G401 (cell line): ENCODE measurements around the gene VRK1. TPM values are rescaled to one million over a fixed set of nuclear protein-coding genes. Genes with fewer than 3 reads are reported as not detected.
"Not testable (repeated sequence)": the region's sequence is repeated elsewhere in the genome, so short reads cannot be mapped to it uniquely, and the experiment has no call there.

Experiments
- DNase-seq: peaks from one replicate; pipeline ENCODE4 v3.0.0-alpha.2; 2015; ENCODE audit warnings: low spot score
- in situ Hi-C: cut with HindIII; loops from 2 replicates; pipeline ENCODE4 v1.10.0; 2016; ENCODE audit warnings: low sequenced_read_pairs, mixed read lengths
- total RNA-seq: library from RNA; depleted of rRNA; stranded (reverse); fragments of >200 nt; shearing (Covaris generic); gene quantifications from 2 replicates; pipeline ENCODE4 v1.2.3, GENCODE V29; 2014; rRNA removed

VRK1 gene
- 51.6 and 65.5 TPM in 2 replicates for total RNA-seq

- DNase-seq: peak; percentile 95
These were observed at the start of gene VRK1 for GRCh38 chr14:96796851-96797581. VRK1 (plus strand) TSS chr14:96797382; CDS start chr14:96833472, 36,090 bp downstream.

GRCh38 chr14:96747608-96748007 is 49.6 kb upstream of the VRK1 start:
- in situ Hi-C loops: no loop called here
- no peak for DNase-seq

More at GRCh38 chr14:96796851-96797581, at the start of gene VRK1:
- in situ Hi-C loops: no loop called here

GRCh38 chr14:96748362-96748761 is 48.8 kb upstream of the VRK1 start:
- DNase-seq: no peak
- in situ Hi-C loops: no loop called here

GRCh38 chr14:96751505-96751904 is 45.7 kb upstream of the VRK1 start:
- in situ Hi-C loops: no loop called here
- DNase-seq: no peak

- in situ Hi-C loops: no loop called here
- DNase-seq: no peak
These were observed 45.1 kb upstream of the VRK1 start for GRCh38 chr14:96752125-96752524.

GRCh38 chr14:96752594-96752993 is 44.6 kb upstream of the VRK1 start:
- in situ Hi-C loops: no loop called here
- DNase-seq: no peak

GRCh38 chr14:96754162-96754844 is 42.9 kb upstream of the VRK1 start:
- in situ Hi-C loops: no loop called here
- no peak for DNase-seq

GRCh38 chr14:96754845-96755184 is 42.4 kb upstream of the VRK1 start:
- no peak for DNase-seq
- in situ Hi-C loops: no loop called here

- no peak for DNase-seq
- in situ Hi-C loops: no loop called here
These were observed 40.4 kb upstream of the VRK1 start for GRCh38 chr14:96756745-96757144.

GRCh38 chr14:96757456-96757855 is 39.7 kb upstream of the VRK1 start:
- DNase-seq: no peak
- in situ Hi-C loops: no loop called here

GRCh38 chr14:96761066-96761465 is 36.1 kb upstream of the VRK1 start:
- no peak for DNase-seq
- in situ Hi-C loops: no loop called here

GRCh38 chr14:96762650-96763049 is 34.5 kb upstream of the VRK1 start:
- peak; percentile 80 for DNase-seq
- in situ Hi-C loops: no loop called here

GRCh38 chr14:96764012-96764411 is 33.2 kb upstream of the VRK1 start:
- DNase-seq: no peak
- in situ Hi-C loops: no loop called here

GRCh38 chr14:96765205-96765604 is 32.0 kb upstream of the VRK1 start:
- in situ Hi-C loops, DNase-seq: not testable (repeated sequence)

- in situ Hi-C loops: no loop called here
- no peak for DNase-seq
These were observed 24.3 kb upstream of the VRK1 start for GRCh38 chr14:96772929-96773328.

GRCh38 chr14:96776791-96777190 is 20.4 kb upstream of the VRK1 start:
- in situ Hi-C loops: no loop called here
- DNase-seq: no peak

GRCh38 chr14:96780500-96780899 is 16.7 kb upstream of the VRK1 start:
- in situ Hi-C loops: no loop called here
- DNase-seq: no peak

GRCh38 chr14:96781371-96781770 is 15.8 kb upstream of the VRK1 start:
- no peak for DNase-seq
- in situ Hi-C loops: no loop called here

- DNase-seq: no peak
- in situ Hi-C loops: no loop called here
These were observed 14.7 kb upstream of the VRK1 start for GRCh38 chr14:96782436-96782835.

- in situ Hi-C loops: no loop called here
- no peak for DNase-seq
These were observed 13.9 kb upstream of the VRK1 start for GRCh38 chr14:96783043-96783914.
